HCT116 (cell line): Measurements from ENCODE around the gene FKBP2.

Experiments used
- EZH2phosphoT487 ChIP-seq: fragments of 200-600 bp; IDR thresholded peaks from 2 replicates; pipeline ENCODE4 v1.6.1; 2018; ENCODE audit warnings: antibody characterized with exemption, borderline replicate concordance
- FOSL1 ChIP-seq: IDR thresholded peaks from 2 replicates; pipeline ENCODE4 v1.6.1; 2012; ENCODE audit warnings: low read depth
- POLR2A ChIP-seq: IDR thresholded peaks from 2 replicates; pipeline ENCODE4 v1.7.0; 2011; ENCODE audit warnings: borderline replicate concordance; ENCODE audit not compliant: insufficient read depth, insufficient read length; ENCODE audit errors: extremely low read depth
- ZFX ChIP-seq: fragments of 450-650 bp; IDR thresholded peaks from 2 replicates; pipeline ENCODE4 v1.6.1; 2017
- TF ChIP-seq, protein P1 (sequence below): IDR thresholded peaks from 2 replicates; pipeline ENCODE4 v1.6.1; 2011; ENCODE audit warnings: mild to moderate bottlenecking, low read length, moderate library complexity; ENCODE audit not compliant: insufficient replicate concordance; ENCODE audit errors: extremely low read depth
- TF ChIP-seq, protein P2 (sequence below), 3 experiments: fragments of 200-600 bp in 1 of 3; sonication (generic) in 1 of 3; IDR thresholded peaks in 2 of 3; conservative IDR thresholded peaks in 1 of 3; 2 replicates each; pipeline ENCODE4 v1.5.1; 2012 to 2017; ENCODE audit warnings: low read depth in 2 of 3, low read length in 2 of 3, antibody characterized with exemption in 1 of 3, borderline replicate concordance in 1 of 3, control low read depth in 1 of 3, mild to moderate bottlenecking in 1 of 3, mixed read lengths in 1 of 3, mixed run types in 1 of 3, moderate library complexity in 1 of 3; ENCODE audit not compliant: insufficient read depth in 1 of 3

DNA sequence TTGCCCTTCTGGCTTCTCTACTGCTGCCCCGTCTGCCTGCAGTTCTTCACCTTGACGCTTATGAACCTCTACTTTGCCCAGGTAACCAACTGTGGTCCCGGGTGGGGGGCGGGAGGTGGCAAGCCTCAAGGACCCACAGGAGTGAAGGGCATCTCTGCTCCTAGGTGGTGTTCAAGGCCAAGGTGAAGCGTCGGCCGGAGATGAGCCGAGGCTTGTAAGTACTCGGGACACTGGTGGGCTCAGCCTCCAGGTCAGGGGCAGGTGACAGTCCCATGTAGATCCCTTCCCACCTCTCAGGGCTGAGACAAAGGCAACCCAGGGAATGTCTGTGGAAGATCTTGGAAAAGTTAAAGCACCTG, 45.9 kb downstream of the FKBP2 start:
- no peak for TF ChIP-seq ZFX
- TF ChIP-seq, protein P1, sequence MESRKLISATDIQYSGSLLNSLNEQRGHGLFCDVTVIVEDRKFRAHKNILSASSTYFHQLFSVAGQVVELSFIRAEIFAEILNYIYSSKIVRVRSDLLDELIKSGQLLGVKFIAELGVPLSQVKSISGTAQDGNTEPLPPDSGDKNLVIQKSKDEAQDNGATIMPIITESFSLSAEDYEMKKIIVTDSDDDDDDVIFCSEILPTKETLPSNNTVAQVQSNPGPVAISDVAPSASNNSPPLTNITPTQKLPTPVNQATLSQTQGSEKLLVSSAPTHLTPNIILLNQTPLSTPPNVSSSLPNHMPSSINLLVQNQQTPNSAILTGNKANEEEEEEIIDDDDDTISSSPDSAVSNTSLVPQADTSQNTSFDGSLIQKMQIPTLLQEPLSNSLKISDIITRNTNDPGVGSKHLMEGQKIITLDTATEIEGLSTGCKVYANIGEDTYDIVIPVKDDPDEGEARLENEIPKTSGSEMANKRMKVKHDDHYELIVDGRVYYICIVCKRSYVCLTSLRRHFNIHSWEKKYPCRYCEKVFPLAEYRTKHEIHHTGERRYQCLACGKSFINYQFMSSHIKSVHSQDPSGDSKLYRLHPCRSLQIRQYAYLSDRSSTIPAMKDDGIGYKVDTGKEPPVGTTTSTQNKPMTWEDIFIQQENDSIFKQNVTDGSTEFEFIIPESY: no peak
- TF ChIP-seq EZH2phosphoT487: no peak
- TF ChIP-seq, protein P2, sequence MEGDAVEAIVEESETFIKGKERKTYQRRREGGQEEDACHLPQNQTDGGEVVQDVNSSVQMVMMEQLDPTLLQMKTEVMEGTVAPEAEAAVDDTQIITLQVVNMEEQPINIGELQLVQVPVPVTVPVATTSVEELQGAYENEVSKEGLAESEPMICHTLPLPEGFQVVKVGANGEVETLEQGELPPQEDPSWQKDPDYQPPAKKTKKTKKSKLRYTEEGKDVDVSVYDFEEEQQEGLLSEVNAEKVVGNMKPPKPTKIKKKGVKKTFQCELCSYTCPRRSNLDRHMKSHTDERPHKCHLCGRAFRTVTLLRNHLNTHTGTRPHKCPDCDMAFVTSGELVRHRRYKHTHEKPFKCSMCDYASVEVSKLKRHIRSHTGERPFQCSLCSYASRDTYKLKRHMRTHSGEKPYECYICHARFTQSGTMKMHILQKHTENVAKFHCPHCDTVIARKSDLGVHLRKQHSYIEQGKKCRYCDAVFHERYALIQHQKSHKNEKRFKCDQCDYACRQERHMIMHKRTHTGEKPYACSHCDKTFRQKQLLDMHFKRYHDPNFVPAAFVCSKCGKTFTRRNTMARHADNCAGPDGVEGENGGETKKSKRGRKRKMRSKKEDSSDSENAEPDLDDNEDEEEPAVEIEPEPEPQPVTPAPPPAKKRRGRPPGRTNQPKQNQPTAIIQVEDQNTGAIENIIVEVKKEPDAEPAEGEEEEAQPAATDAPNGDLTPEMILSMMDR (IDR thresholded peaks at IDR 0.05 in 2 of 3, conservative IDR thresholded peaks at IDR 0.05 in 1 of 3; ENCODE audit: borderline replicate concordance in 1 of 3, insufficient read depth in 1 of 3, low read depth in 2 of 3, low read length in 2 of 3): no peak
- no peak for TF ChIP-seq POLR2A
- TF ChIP-seq FOSL1: no peak
